GM12892 (cell line): ENCODE results near the gene RNF166.

Experiments
- POLR2A ChIP-seq: IDR thresholded peaks from 2 replicates; pipeline ENCODE4 v1.6.1; 2011; ENCODE audit warnings: low read depth, low read length, control low read depth
- POLR2AphosphoS5 ChIP-seq: IDR thresholded peaks from 2 replicates; pipeline ENCODE4 v1.6.1; 2011; ENCODE audit warnings: low read depth, low read length, control low read depth
- TAF1 ChIP-seq: IDR thresholded peaks from 2 replicates; pipeline ENCODE4 v1.6.1; 2011; ENCODE audit warnings: low read depth, mild to moderate bottlenecking, control low read depth, low read length, borderline replicate concordance

GRCh38 chr16:88736088-88736487 lies 29.9 kb upstream of the RNF166 start:
- TF ChIP-seq POLR2A = no peak
- TF ChIP-seq POLR2AphosphoS5 = no peak
- no peak for TF ChIP-seq TAF1
